Measurements from ENCODE around the gene ATP6V0A4.

DNA sequence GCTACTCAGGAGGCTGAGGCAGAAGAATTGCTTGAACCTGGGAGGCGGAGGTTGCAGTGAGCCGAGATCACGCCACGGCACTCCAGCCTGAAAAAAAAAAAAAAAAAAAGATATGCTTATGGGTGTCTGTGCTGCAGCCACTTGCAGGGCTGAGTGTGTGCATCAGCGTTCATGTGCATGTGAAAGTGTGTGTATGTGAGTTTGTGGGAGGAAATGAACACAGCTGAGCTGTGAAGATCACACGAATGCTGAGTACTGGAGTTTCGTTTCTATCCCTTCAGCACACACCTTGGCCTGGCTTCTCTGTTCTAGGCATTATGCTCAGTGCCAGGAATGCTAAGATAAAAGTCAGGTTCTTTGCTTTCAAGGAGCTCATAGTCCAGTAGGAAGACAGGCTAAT is 84.8 kb downstream of the ATP6V0A4 start:
- TF ChIP-seq, protein P1, sequence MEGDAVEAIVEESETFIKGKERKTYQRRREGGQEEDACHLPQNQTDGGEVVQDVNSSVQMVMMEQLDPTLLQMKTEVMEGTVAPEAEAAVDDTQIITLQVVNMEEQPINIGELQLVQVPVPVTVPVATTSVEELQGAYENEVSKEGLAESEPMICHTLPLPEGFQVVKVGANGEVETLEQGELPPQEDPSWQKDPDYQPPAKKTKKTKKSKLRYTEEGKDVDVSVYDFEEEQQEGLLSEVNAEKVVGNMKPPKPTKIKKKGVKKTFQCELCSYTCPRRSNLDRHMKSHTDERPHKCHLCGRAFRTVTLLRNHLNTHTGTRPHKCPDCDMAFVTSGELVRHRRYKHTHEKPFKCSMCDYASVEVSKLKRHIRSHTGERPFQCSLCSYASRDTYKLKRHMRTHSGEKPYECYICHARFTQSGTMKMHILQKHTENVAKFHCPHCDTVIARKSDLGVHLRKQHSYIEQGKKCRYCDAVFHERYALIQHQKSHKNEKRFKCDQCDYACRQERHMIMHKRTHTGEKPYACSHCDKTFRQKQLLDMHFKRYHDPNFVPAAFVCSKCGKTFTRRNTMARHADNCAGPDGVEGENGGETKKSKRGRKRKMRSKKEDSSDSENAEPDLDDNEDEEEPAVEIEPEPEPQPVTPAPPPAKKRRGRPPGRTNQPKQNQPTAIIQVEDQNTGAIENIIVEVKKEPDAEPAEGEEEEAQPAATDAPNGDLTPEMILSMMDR (IDR thresholded peaks at IDR 0.05), result no peak
- TF ChIP-seq POLR2A (IDR thresholded peaks at IDR 0.05), result no peak

Measured in lower leg skin (tissue), 3 donors.